CD4-positive, alpha-beta T cell (primary cell): ENCODE data around the gene TFAP2E. TPM values are rescaled to one million over a fixed set of nuclear protein-coding genes. Genes with fewer than 3 reads are reported as not detected.

Experiments
- ATAC-seq: fragments of 200-7000 bp; cut with Tn5 transposase; one replicate; pipeline ENCODE4 v1.10.0; 2022; ENCODE audit warnings: mild to moderate bottlenecking; ENCODE audit not compliant: poor library complexity
- CTCF ChIA-PET: fragments of 350-600 bp; sonication (Branson Sonifier 250); formaldehyde crosslinking; loops from one replicate; lab custom pipeline; 2021; ENCODE audit warnings: antibody characterized with exemption, inconsistent platforms; lab: Charles Lee
- POLR2A ChIA-PET: fragments of 350-600 bp; sonication (Branson Sonifier 250); formaldehyde crosslinking; loops from one replicate; lab custom pipeline; 2021; ENCODE audit warnings: antibody characterized with exemption, inconsistent platforms; lab: Charles Lee
- DNase-seq, 14 experiments: peaks; one replicate each; pipeline ENCODE4 v3.0.0-alpha.2; 2013 to 2020; ENCODE audit warnings: mixed read lengths in 2 of 14
- H3K27ac ChIP-seq, 2 donors: one replicate each; pipeline versions ENCODE4 v1.5.1 to v1.7.0; 2013; ENCODE audit warnings: low read length in 2 of 2, low read depth in 1 of 2, mild to moderate bottlenecking in 1 of 2
- H3K27me3 ChIP-seq, 2 experiments: 1 replicate in 1 of 2; 2 replicates in 1 of 2; pipeline versions ENCODE4 v1.6.1 to v1.7.0; 2013; ENCODE audit warnings: low read length in 2 of 2, control low read depth in 1 of 2, mild to moderate bottlenecking in 1 of 2, moderate library complexity in 1 of 2; ENCODE audit not compliant: insufficient read depth in 2 of 2, control insufficient read depth in 1 of 2
- H3K36me3 ChIP-seq: one replicate; pipeline ENCODE4 v1.6.1; 2013; ENCODE audit warnings: low read length, control low read depth; ENCODE audit not compliant: insufficient read depth
- H3K4me1 ChIP-seq: one replicate; pipeline ENCODE4 v1.6.1; 2013; ENCODE audit warnings: low read length, control low read depth; ENCODE audit not compliant: insufficient read depth
- H3K4me3 ChIP-seq: one replicate; pipeline ENCODE4 v1.5.1; 2013; ENCODE audit warnings: mild to moderate bottlenecking, low read length, moderate library complexity
- H3K9me3 ChIP-seq, 2 experiments: 1 replicate in 1 of 2; 2 replicates in 1 of 2; pipeline versions ENCODE4 v1.6.1 to v1.7.0; 2013; ENCODE audit warnings: low read length in 2 of 2, mild to moderate bottlenecking in 2 of 2, control low read depth in 1 of 2, moderate library complexity in 1 of 2; ENCODE audit not compliant: control insufficient read depth in 1 of 2, insufficient read depth in 1 of 2
- H3K27ac Mint-ChIP-seq: one replicate; pipeline ENCODE4 v1.8.0; 2020; ENCODE audit warnings: mixed read lengths
- H3K27me3 Mint-ChIP-seq: one replicate; pipeline ENCODE4 v1.8.0; 2021; ENCODE audit warnings: mixed read lengths
- H3K36me3 Mint-ChIP-seq: one replicate; pipeline ENCODE4 v1.8.0; 2021; ENCODE audit warnings: low read depth, mixed read lengths
- H3K4me1 Mint-ChIP-seq: one replicate; pipeline ENCODE4 v1.8.0; 2021; ENCODE audit warnings: low read depth, mixed read lengths
- H3K4me3 Mint-ChIP-seq: one replicate; pipeline ENCODE4 v1.8.0; 2020; ENCODE audit warnings: mild to moderate bottlenecking, mixed read lengths
- H3K9me3 Mint-ChIP-seq: one replicate; pipeline ENCODE4 v1.8.0; 2020; ENCODE audit warnings: mixed read lengths
- intact Hi-C, 2 experiments: fragments of 100-400 bp; cut with DNase I in 1 of 2; cut with micrococcal nuclease in 1 of 2; formaldehyde crosslinking; loops; one replicate each; pipeline versions ENCODE4 v1.15.1 to v1.9.0; 2023 to 2025; cut with DNase I, micrococcal nuclease
- total RNA-seq, 174 experiments: library from RNA in 2 of 174; stranded (reverse) in 2 of 174; gene quantifications; one replicate each; pipeline ENCODE4 v1.2.3 and lab custom pipeline; 2021 to 2026
- TF ChIP-seq, protein P1 (sequence below): fragments of 200-600 bp; IDR thresholded peaks from one replicate; pipeline ENCODE4 v1.8.0; 2022; ENCODE audit warnings: antibody characterized with exemption, mild to moderate bottlenecking

Gene TFAP2E
- total RNA-seq, 2 experiments from 2014 or later: 3.0 to 3.8 TPM

GRCh38 chr1:35595684-35596083, 22.6 kb downstream of the TFAP2E start:
- peaks cover 19% of the 10 kb centered on the region for H3K36me3 Mint-ChIP-seq
- no peak overlapping the region for H3K4me3 ChIP-seq
- no peak for DNase-seq
- H3K27me3 Mint-ChIP-seq: no peaks in the 10 kb centered on the region
- CTCF ChIA-PET: no interaction called here
- no peak overlapping the region for H3K27ac ChIP-seq
- intact Hi-C loops: no loop called here
- no peaks in the 10 kb centered on the region for H3K9me3 ChIP-seq
- peaks cover 15% of the 10 kb centered on the region for H3K4me1 Mint-ChIP-seq
- H3K4me3 Mint-ChIP-seq: no peak overlapping the region
- H3K27me3 ChIP-seq: no peaks in the 10 kb centered on the region
- POLR2A ChIA-PET: no interaction called here
- H3K9me3 Mint-ChIP-seq: no peaks in the 10 kb centered on the region
- H3K36me3 ChIP-seq: peaks cover 9% of the 10 kb centered on the region
- TF ChIP-seq, protein P1, sequence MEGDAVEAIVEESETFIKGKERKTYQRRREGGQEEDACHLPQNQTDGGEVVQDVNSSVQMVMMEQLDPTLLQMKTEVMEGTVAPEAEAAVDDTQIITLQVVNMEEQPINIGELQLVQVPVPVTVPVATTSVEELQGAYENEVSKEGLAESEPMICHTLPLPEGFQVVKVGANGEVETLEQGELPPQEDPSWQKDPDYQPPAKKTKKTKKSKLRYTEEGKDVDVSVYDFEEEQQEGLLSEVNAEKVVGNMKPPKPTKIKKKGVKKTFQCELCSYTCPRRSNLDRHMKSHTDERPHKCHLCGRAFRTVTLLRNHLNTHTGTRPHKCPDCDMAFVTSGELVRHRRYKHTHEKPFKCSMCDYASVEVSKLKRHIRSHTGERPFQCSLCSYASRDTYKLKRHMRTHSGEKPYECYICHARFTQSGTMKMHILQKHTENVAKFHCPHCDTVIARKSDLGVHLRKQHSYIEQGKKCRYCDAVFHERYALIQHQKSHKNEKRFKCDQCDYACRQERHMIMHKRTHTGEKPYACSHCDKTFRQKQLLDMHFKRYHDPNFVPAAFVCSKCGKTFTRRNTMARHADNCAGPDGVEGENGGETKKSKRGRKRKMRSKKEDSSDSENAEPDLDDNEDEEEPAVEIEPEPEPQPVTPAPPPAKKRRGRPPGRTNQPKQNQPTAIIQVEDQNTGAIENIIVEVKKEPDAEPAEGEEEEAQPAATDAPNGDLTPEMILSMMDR: no peak
- H3K4me1 ChIP-seq: peaks cover 11% of the 10 kb centered on the region
- H3K27ac Mint-ChIP-seq: no peak overlapping the region
- no peak for ATAC-seq

- Mint-ChIP-seq H3K4me3 (no peak overlapping the region), H3K27ac (no peak overlapping the region), H3K36me3 (peaks cover 33% of the 10 kb centered on the region), H3K9me3 (no peaks in the 10 kb centered on the region), H3K27me3 (no peaks in the 10 kb centered on the region), H3K4me1 (peaks cover 7% of the 10 kb centered on the region)
- H3K4me3 ChIP-seq: no peak overlapping the region
- H3K36me3 ChIP-seq: peaks cover 20% of the 10 kb centered on the region
- ChIA-PET CTCF (no interaction called here), POLR2A (no interaction called here)
- DNase-seq (no peak), ATAC-seq (no peak)
- no peaks in the 10 kb centered on the region for H3K9me3 ChIP-seq
- TF ChIP-seq, protein P1: no peak
- H3K27ac ChIP-seq: no peak overlapping the region
- H3K27me3 ChIP-seq: no peaks in the 10 kb centered on the region
- peaks cover 6% of the 10 kb centered on the region for H3K4me1 ChIP-seq
- intact Hi-C loops: no loop called here
Observed at GRCh38 chr1:35597870-35598269, 24.8 kb downstream of the TFAP2E start.

DNA sequence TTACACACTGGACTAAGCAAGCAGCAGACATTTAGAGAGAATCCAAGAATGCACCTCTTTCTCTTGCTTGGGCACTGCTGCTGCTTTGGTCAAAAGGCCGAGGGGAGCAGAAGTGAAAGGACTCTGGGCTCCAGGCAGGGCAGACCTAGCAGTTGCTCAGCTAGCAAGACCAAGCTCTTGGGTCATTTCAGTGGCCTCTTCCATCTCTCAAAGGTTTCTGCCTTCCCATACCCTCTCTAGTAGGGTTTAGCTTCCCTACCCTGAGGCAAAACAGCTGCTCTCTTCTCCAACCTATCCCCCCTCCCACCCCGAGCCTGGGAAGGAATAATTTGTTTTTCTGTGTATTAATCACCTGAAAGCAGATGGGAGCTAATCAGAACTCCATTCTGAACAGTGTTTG, 25.8 kb downstream of the TFAP2E start:
- no peaks in the 10 kb centered on the region for H3K4me1 ChIP-seq
- CTCF ChIA-PET: no interaction called here
- ATAC-seq: no peak
- Mint-ChIP-seq H3K9me3 (no peaks in the 10 kb centered on the region), H3K27ac (no peak overlapping the region), H3K4me1 (no peaks in the 10 kb centered on the region), H3K36me3 (peaks cover 43% of the 10 kb centered on the region), H3K4me3 (no peak overlapping the region), H3K27me3 (no peaks in the 10 kb centered on the region)
- intact Hi-C loops: no loop called here
- TF ChIP-seq, protein P1: no peak
- DNase-seq: no peak
- no peaks in the 10 kb centered on the region for H3K9me3 ChIP-seq
- peaks cover 30% of the 10 kb centered on the region for H3K36me3 ChIP-seq
- H3K27ac ChIP-seq: no peak overlapping the region
- no peak overlapping the region for H3K4me3 ChIP-seq
- POLR2A ChIA-PET: no interaction called here
- no peaks in the 10 kb centered on the region for H3K27me3 ChIP-seq
